IMR-90 (cell line): Measurements from ENCODE around the gene FEZF2. TPM values are rescaled to one million over a fixed set of nuclear protein-coding genes. Genes with fewer than 3 reads are reported as not detected.

ENCODE experiments used
- ATAC-seq: fragments of 200-7000 bp; cut with Tn5 transposase; 2 replicates; pipeline ENCODE4 v1.9.1; 2020; ENCODE audit warnings: low read depth, mild to moderate bottlenecking, moderate library complexity
- BruUV-seq: library from RNA; stranded (reverse); fragments of 400-500 nt; replicated peaks from 2 replicates; lab custom pipeline; 2021; lab: Mats Ljungman, UMichigan
- CTCF ChIA-PET: fragments of 300-600 bp; formaldehyde crosslinking; extraction: SDS; loops from one replicate; lab custom pipeline; 2021; ENCODE audit warnings: antibody characterized with exemption; lab: Yijun Ruan, JAX
- POLR2A ChIA-PET: fragments of 300-600 bp; sonication (Branson Sonifier 250); formaldehyde crosslinking; loops from one replicate; lab custom pipeline; 2022; ENCODE audit warnings: antibody characterized with exemption; ENCODE audit not compliant: unreplicated experiment; lab: Charles Lee
- DNase-seq: peaks from one replicate; pipeline ENCODE4 v3.0.0; 2013
- H2AFZ ChIP-seq: replicated peaks from 2 replicates; pipeline ENCODE3; 2013; ENCODE audit warnings: low read length, mild to moderate bottlenecking; ENCODE audit not compliant: poor library complexity
- H2AK5ac ChIP-seq: 2 replicates; pipeline ENCODE4 v1.6.1; 2013; ENCODE audit warnings: low read depth, low read length, inconsistent platforms
- H2AK9ac ChIP-seq: replicated peaks from 2 replicates; pipeline ENCODE3; 2013; ENCODE audit warnings: mild to moderate bottlenecking, low read depth, low read length, moderate library complexity; ENCODE audit not compliant: poor library complexity
- H2BK120ac ChIP-seq: 2 replicates; pipeline ENCODE4 v1.6.1; 2013; ENCODE audit warnings: low read depth, low read length, inconsistent platforms
- H2BK15ac ChIP-seq: 3 replicates; pipeline ENCODE4 v1.6.1; 2013; ENCODE audit warnings: low read depth, low read length, inconsistent platforms
- H2BK20ac ChIP-seq: 2 replicates; pipeline ENCODE4 v1.6.1; 2013; ENCODE audit warnings: low read depth, mild to moderate bottlenecking, inconsistent platforms, low read length, moderate library complexity
- H2BK5ac ChIP-seq: 2 replicates; pipeline ENCODE4 v1.6.1; 2013; ENCODE audit warnings: mild to moderate bottlenecking, low read depth, low read length, inconsistent platforms; ENCODE audit not compliant: poor library complexity, severe bottlenecking
- H3K14ac ChIP-seq: replicated peaks from 2 replicates; pipeline ENCODE4 v1.6.1; 2013; ENCODE audit warnings: low read depth, low read length, inconsistent platforms
- H3K18ac ChIP-seq: 2 replicates; pipeline ENCODE4 v1.6.1; 2013; ENCODE audit warnings: low read depth, low read length, control low read depth
- H3K23ac ChIP-seq: 2 replicates; pipeline ENCODE4 v1.6.1; 2013; ENCODE audit warnings: low read depth, low read length, inconsistent platforms
- H3K27ac ChIP-seq: 2 replicates; pipeline ENCODE4 v1.5.1; 2013; ENCODE audit warnings: mild to moderate bottlenecking, control low read depth, low read length; ENCODE audit not compliant: insufficient read depth
- H3K27me3 ChIP-seq: 2 replicates; pipeline ENCODE4 v1.6.1; 2013; ENCODE audit warnings: low read length; ENCODE audit not compliant: control insufficient read depth, insufficient read depth
- H3K36me3 ChIP-seq: 2 replicates; pipeline ENCODE4 v1.6.1; 2013; ENCODE audit warnings: low read length, mixed read lengths; ENCODE audit not compliant: control insufficient read depth, insufficient read depth
- H3K4ac ChIP-seq: 2 replicates; pipeline ENCODE4 v1.6.1; 2013; ENCODE audit warnings: low read depth, low read length, inconsistent platforms
- H3K4me1 ChIP-seq: 2 replicates; pipeline ENCODE4 v1.6.1; 2013; ENCODE audit warnings: low read length, mixed read lengths; ENCODE audit not compliant: control insufficient read depth, insufficient read depth
- H3K4me2 ChIP-seq: 2 replicates; pipeline ENCODE4 v1.6.1; 2013; ENCODE audit warnings: low read depth, mild to moderate bottlenecking, control low read depth, low read length, moderate library complexity
- H3K4me3 ChIP-seq: 2 replicates; pipeline ENCODE4 v1.5.1; 2013; ENCODE audit warnings: low read depth, mild to moderate bottlenecking, control low read depth, low read length, moderate library complexity; ENCODE audit not compliant: insufficient read depth
- H3K56ac ChIP-seq: 2 replicates; pipeline ENCODE4 v1.6.1; 2013; ENCODE audit warnings: low read length, inconsistent platforms; ENCODE audit not compliant: insufficient read depth; ENCODE audit errors: extremely low read depth
- H3K79me1 ChIP-seq, 2 experiments: 2 replicates each; pipeline ENCODE4 v1.6.1; 2013; ENCODE audit warnings: low read length in 2 of 2, inconsistent platforms in 1 of 2, low read depth in 1 of 2
- H3K9ac ChIP-seq: 2 replicates; pipeline ENCODE4 v1.6.1; 2013; ENCODE audit warnings: low read depth, low read length, control low read depth
- H3K9me1 ChIP-seq: 2 replicates; pipeline ENCODE4 v1.6.1; 2013; ENCODE audit warnings: low read length, inconsistent platforms; ENCODE audit not compliant: insufficient read depth
- H3K9me3 ChIP-seq: 2 replicates; pipeline ENCODE4 v1.6.1; 2013; ENCODE audit warnings: low read length; ENCODE audit not compliant: control insufficient read depth, insufficient read depth
- H4K20me1 ChIP-seq: 2 replicates; pipeline ENCODE4 v1.6.1; 2013; ENCODE audit warnings: low read length, inconsistent platforms; ENCODE audit not compliant: insufficient read depth
- H4K5ac ChIP-seq: 2 replicates; pipeline ENCODE4 v1.6.1; 2013; ENCODE audit warnings: mild to moderate bottlenecking, low read depth, low read length, control low read depth
- H4K8ac ChIP-seq, 2 experiments: 2 replicates each; pipeline ENCODE4 v1.6.1; 2013; ENCODE audit warnings: low read depth in 2 of 2, low read length in 2 of 2, control low read depth in 1 of 2, inconsistent platforms in 1 of 2
- H4K91ac ChIP-seq: 2 replicates; pipeline ENCODE4 v1.6.1; 2013; ENCODE audit warnings: low read depth, low read length, inconsistent platforms; ENCODE audit not compliant: insufficient read depth
- BHLHE40 ChIP-seq: fragments of 150-350 bp; IDR thresholded peaks from 2 replicates; pipeline ENCODE4 v1.6.1; 2016; ENCODE audit warnings: mild to moderate bottlenecking, low read depth, low read length
- CTCF ChIP-seq: conservative IDR thresholded peaks from 2 replicates; pipeline ENCODE4 v1.5.1; 2012; ENCODE audit warnings: mild to moderate bottlenecking, low read depth, low read length, improper control_type of control experiment
- NFE2L2 ChIP-seq: fragments of 150-350 bp; IDR thresholded peaks from 2 replicates; pipeline ENCODE4 v1.6.1; 2016; ENCODE audit warnings: low read depth, mild to moderate bottlenecking, low read length
- POLR2A ChIP-seq: IDR thresholded peaks from 2 replicates; pipeline ENCODE4 v1.6.1; 2012; ENCODE audit warnings: mild to moderate bottlenecking, low read depth, low read length
- RFX5 ChIP-seq: IDR thresholded peaks from 2 replicates; pipeline ENCODE4 v1.8.0; 2012; ENCODE audit warnings: low read depth, mild to moderate bottlenecking, low read length, moderate library complexity
- WGBS, 2 experiments: methylation state at CpG; one replicate each; pipeline versions ENCODE4 v1.1.5 to v1.1.7; 2013; ENCODE audit warnings: missing lambda C conversion rate in 2 of 2; ENCODE audit not compliant: insufficient read length in 1 of 2; ENCODE audit errors: extremely low coverage in 2 of 2; 5-methylcytosine and 5-hydroxymethylcytosine counted together
- dilution Hi-C: fragments of 300-500 bp; cut with HindIII; formaldehyde crosslinking; loops from one replicate; pipeline ENCODE4 v1.14.3; 2018; ENCODE audit warnings: low sequenced_read_pairs; ENCODE audit not compliant: unreplicated experiment
- in situ Hi-C: fragments of 300-500 bp; cut with MboI; formaldehyde crosslinking; loops from 3 replicates; pipeline ENCODE4 v1.14.3; 2019; ENCODE audit warnings: low sequenced_read_pairs, inconsistent platforms, mixed read lengths
- intact Hi-C: fragments of 100-400 bp; cut with micrococcal nuclease; formaldehyde crosslinking; loops from 2 replicates; pipeline ENCODE4 v1.10.0; 2022
- polyA plus RNA-seq, 3 experiments: library from polyadenylated mRNA; depleted of rRNA; stranded (reverse); fragments of >200 nt; gene quantifications; 2 replicates each; pipeline ENCODE4 v1.2.3, GENCODE V29; 2012; ENCODE audit warnings: low replicate concordance in 1 of 3
- total RNA-seq: library from RNA; depleted of rRNA; stranded (reverse); fragments of >200 nt; gene quantifications from 2 replicates; pipeline ENCODE4 v1.2.3, GENCODE V29; 2012

FEZF2 gene
- total and polyA plus RNA-seq, 2 of the 4 experiments (the other 2 are of a cell fraction): not detected

- H3K27me3 ChIP-seq: peaks cover 86% of the 10 kb centered on the region
- H3K4ac ChIP-seq: no peak overlapping the region
- no peak overlapping the region for H2AK9ac ChIP-seq
- in situ Hi-C loops (no loop called here), intact Hi-C loops (no loop called here), dilution Hi-C loops (no loop called here)
- no peak overlapping the region for H4K91ac ChIP-seq
- DNase-seq (no peak), ATAC-seq (no peak)
- no peak overlapping the region for H2BK20ac ChIP-seq
- no peak overlapping the region for H3K4me3 ChIP-seq
- no peak overlapping the region for H4K8ac ChIP-seq
- no peak overlapping the region for H3K4me2 ChIP-seq
- no peaks in the 10 kb centered on the region for H3K36me3 ChIP-seq
- H3K9me1 ChIP-seq: no peaks in the 10 kb centered on the region
- no peak overlapping the region for H2AFZ ChIP-seq
- H3K9ac ChIP-seq: no peak overlapping the region
- H3K56ac ChIP-seq: no peak overlapping the region
- no peak overlapping the region for H3K14ac ChIP-seq
- H3K23ac ChIP-seq: no peak overlapping the region
- H2AK5ac ChIP-seq: no peak overlapping the region
- H4K20me1 ChIP-seq: no peaks in the 10 kb centered on the region
- H2BK15ac ChIP-seq: no peak overlapping the region
- no peak overlapping the region for H4K5ac ChIP-seq
- H3K4me1 ChIP-seq: no peaks in the 10 kb centered on the region
- 22% methylated on average over 25 of the region's 65 CpGs; no CpG with 5 or more reads in 1 of the 2 experiments for WGBS, 2 experiments
- ChIA-PET POLR2A (no interaction called here), CTCF (no interaction called here)
- H3K9me3 ChIP-seq: peaks cover 6% of the 10 kb centered on the region
- no peak overlapping the region for H2BK5ac ChIP-seq
- no peak overlapping the region for H2BK120ac ChIP-seq
- H3K18ac ChIP-seq: no peak overlapping the region
- H3K27ac ChIP-seq: no peak overlapping the region
- H3K79me1 ChIP-seq: no peaks in the 10 kb centered on the region
- TF ChIP-seq NFE2L2: no peak
- TF ChIP-seq POLR2A: no peak
- TF ChIP-seq BHLHE40: no peak
- no peak for TF ChIP-seq RFX5
- no peak for TF ChIP-seq CTCF
- no TSS peak for BruUV-seq
Observed at GRCh38 chr3:62376906-62377877, 3.8 kb upstream of the FEZF2 start.
